ENCODE measurements around the gene ZNF613. TPM values are rescaled to one million over a fixed set of nuclear protein-coding genes. Genes with fewer than 3 reads are reported as not detected.

The ZNF613 gene
- 5.0 TPM for polyA plus RNA-seq (2013)

- Histone ChIP-seq H3K27me3 (replicated peaks in 2 of 5; ENCODE audit: control insufficient read depth in 4 of 5, insufficient read depth in 5 of 5, low read length in 4 of 5) (no peaks in the 10 kb centered on the region), H3K36me3 (ENCODE audit: control insufficient read depth in 4 of 4, insufficient read depth in 4 of 4, low read length in 3 of 4) (peaks cover 4 to 29% (median 18%) of the 10 kb centered on the region in 4 experiments), H3K9me3 (ENCODE audit: control extremely low read depth in 1 of 5, control insufficient read depth in 4 of 5, insufficient read depth in 2 of 5, low read depth in 1 of 5, low read length in 4 of 5) (peaks cover 18 to 50% (median 29%) of the 10 kb centered on the region in 5 experiments), H3K27ac (ENCODE audit: insufficient read depth in 1 of 2, low read depth in 1 of 2, low read length in 2 of 2, poor library complexity in 1 of 2, severe bottlenecking in 2 of 2) (peak within 1 kb of the TSS; percentile 84 to 90), H3K4me3 (ENCODE audit: control insufficient read depth in 1 of 7, extremely low read depth in 1 of 7, insufficient read depth in 4 of 7, low read depth in 2 of 7, low read length in 6 of 7) (peak within 1 kb of the TSS; percentile 66 to 100 (median 96)), H3K4me1 (ENCODE audit: control extremely low read depth in 1 of 4, control insufficient read depth in 4 of 4, insufficient read depth in 4 of 4, low read length in 3 of 4) (peaks cover 0 to 14% (median 8%) of the 10 kb centered on the region in 4 experiments)
- peak; percentile 95 to 97 (median 96) for DNase-seq
- POLR2A ChIA-PET: no interaction called here
- CTCF ChIA-PET: no interaction called here
- 0% methylated on average over 41 of the region's 52 CpGs for WGBS (ENCODE audit: insufficient coverage)
These were observed at the start of gene ZNF613 for GRCh38 chr19:51926784-51927741. TSS of gene ZNF613 (plus strand) at chr19:51927472. CDS start at chr19:51936221, 8,749 bp downstream.

- ChIA-PET CTCF (no interaction called here), POLR2A (no interaction called here)
- H3K27me3 ChIP-seq (replicated peaks in 2 of 5; ENCODE audit: control insufficient read depth in 4 of 5, insufficient read depth in 5 of 5, low read length in 4 of 5): no peaks in the 10 kb centered on the region
- H3K36me3 ChIP-seq (ENCODE audit: control insufficient read depth in 4 of 4, insufficient read depth in 4 of 4, low read length in 3 of 4): peaks cover 15 to 59% (median 33%) of the 10 kb centered on the region in 4 experiments
- no peak for DNase-seq
- H3K27ac ChIP-seq (ENCODE audit: insufficient read depth in 1 of 2, low read depth in 1 of 2, low read length in 2 of 2, poor library complexity in 1 of 2, severe bottlenecking in 2 of 2): no peak overlapping the region
- peaks cover 0 to 6% (median 0%) of the 10 kb centered on the region in 4 experiments for H3K4me1 ChIP-seq (ENCODE audit: control extremely low read depth in 1 of 4, control insufficient read depth in 4 of 4, insufficient read depth in 4 of 4, low read length in 3 of 4)
- peaks cover 2 to 80% (median 47%) of the 10 kb centered on the region in 5 experiments for H3K9me3 ChIP-seq (ENCODE audit: control extremely low read depth in 1 of 5, control insufficient read depth in 4 of 5, insufficient read depth in 2 of 5, low read depth in 1 of 5, low read length in 4 of 5)
- H3K4me3 ChIP-seq (ENCODE audit: control insufficient read depth in 1 of 7, extremely low read depth in 1 of 7, insufficient read depth in 4 of 7, low read depth in 2 of 7, low read length in 6 of 7): no peak overlapping the region
- WGBS (ENCODE audit: insufficient coverage): 96% methylated on average over 3 of the region's 3 CpGs
These were observed 44.8 kb upstream of the ZNF613 start for GRCh38 chr19:51882518-51882917.

- no peaks in the 10 kb centered on the region for H3K27me3 ChIP-seq (replicated peaks in 2 of 5; ENCODE audit: control insufficient read depth in 4 of 5, insufficient read depth in 5 of 5, low read length in 4 of 5)
- peaks cover 10 to 51% (median 30%) of the 10 kb centered on the region in 4 experiments for H3K36me3 ChIP-seq (ENCODE audit: control insufficient read depth in 4 of 4, insufficient read depth in 4 of 4, low read length in 3 of 4)
- H3K4me3 ChIP-seq (ENCODE audit: control insufficient read depth in 1 of 7, extremely low read depth in 1 of 7, insufficient read depth in 4 of 7, low read depth in 2 of 7, low read length in 6 of 7): no peak overlapping the region
- no peak overlapping the region for H3K27ac ChIP-seq (ENCODE audit: insufficient read depth in 1 of 2, low read depth in 1 of 2, low read length in 2 of 2, poor library complexity in 1 of 2, severe bottlenecking in 2 of 2)
- ChIA-PET POLR2A (interaction anchor here (0.6 kb wide), 1 partner anchor 30 kb away, joined by 4 read pairs; no protein-coding TSS in a partner anchor), CTCF (no interaction called here)
- H3K4me1 ChIP-seq (ENCODE audit: control extremely low read depth in 1 of 4, control insufficient read depth in 4 of 4, insufficient read depth in 4 of 4, low read length in 3 of 4): peaks cover 0 to 6% (median 0%) of the 10 kb centered on the region in 4 experiments
- DNase-seq: no peak
- 100% methylated on average over 1 of the region's 2 CpGs for WGBS (ENCODE audit: insufficient coverage)
- peaks cover 6 to 82% (median 56%) of the 10 kb centered on the region in 5 experiments for H3K9me3 ChIP-seq (ENCODE audit: control extremely low read depth in 1 of 5, control insufficient read depth in 4 of 5, insufficient read depth in 2 of 5, low read depth in 1 of 5, low read length in 4 of 5)
These were observed 42.6 kb upstream of the ZNF613 start for GRCh38 chr19:51884713-51885112.

GRCh38 chr19:51887522-51888498 lies 39.5 kb upstream of the ZNF613 start, which contains the start of gene ZNF577:
TSS of gene ZNF577 (minus strand) at chr19:51887951. CDS start at chr19:51880382, 7,569 bp downstream.
- POLR2A ChIA-PET: no interaction called here

GRCh38 chr19:51889934-51890333 lies 37.3 kb upstream of the ZNF613 start:
- peaks cover 17 to 82% (median 64%) of the 10 kb centered on the region in 5 experiments for H3K9me3 ChIP-seq (ENCODE audit: control extremely low read depth in 1 of 5, control insufficient read depth in 4 of 5, insufficient read depth in 2 of 5, low read depth in 1 of 5, low read length in 4 of 5)
- H3K4me1 ChIP-seq (ENCODE audit: control extremely low read depth in 1 of 4, control insufficient read depth in 4 of 4, insufficient read depth in 4 of 4, low read length in 3 of 4): peaks cover 0 to 6% (median 0%) of the 10 kb centered on the region in 4 experiments
- H3K27me3 ChIP-seq (replicated peaks in 2 of 5; ENCODE audit: control insufficient read depth in 4 of 5, insufficient read depth in 5 of 5, low read length in 4 of 5): no peaks in the 10 kb centered on the region
- peaks cover 31 to 72% (median 61%) of the 10 kb centered on the region in 4 experiments for H3K36me3 ChIP-seq (ENCODE audit: control insufficient read depth in 4 of 4, insufficient read depth in 4 of 4, low read length in 3 of 4)
- ChIA-PET POLR2A (no interaction called here), CTCF (no interaction called here)
- H3K4me3 ChIP-seq (ENCODE audit: control insufficient read depth in 1 of 7, extremely low read depth in 1 of 7, insufficient read depth in 4 of 7, low read depth in 2 of 7, low read length in 6 of 7): no peak overlapping the region
- H3K27ac ChIP-seq (ENCODE audit: insufficient read depth in 1 of 2, low read depth in 1 of 2, low read length in 2 of 2, poor library complexity in 1 of 2, severe bottlenecking in 2 of 2): no peak overlapping the region
- DNase-seq: peak in 1 of 3 donors; percentile 35

More at GRCh38 chr19:51887522-51888498, 39.5 kb upstream of the ZNF613 start, which contains the start of gene ZNF577:
- WGBS (ENCODE audit: insufficient coverage): 24% methylated on average over 55 of the region's 56 CpGs
- Histone ChIP-seq H3K27ac (ENCODE audit: insufficient read depth in 1 of 2, low read depth in 1 of 2, low read length in 2 of 2, poor library complexity in 1 of 2, severe bottlenecking in 2 of 2) (peak within 1 kb of the TSS in 1 of 2 experiments; percentile 69), H3K27me3 (replicated peaks in 2 of 5; ENCODE audit: control insufficient read depth in 4 of 5, insufficient read depth in 5 of 5, low read length in 4 of 5) (no peaks in the 10 kb centered on the region), H3K4me1 (ENCODE audit: control extremely low read depth in 1 of 4, control insufficient read depth in 4 of 4, insufficient read depth in 4 of 4, low read length in 3 of 4) (peaks cover 0 to 6% (median 0%) of the 10 kb centered on the region in 4 experiments), H3K4me3 (ENCODE audit: control insufficient read depth in 1 of 7, extremely low read depth in 1 of 7, insufficient read depth in 4 of 7, low read depth in 2 of 7, low read length in 6 of 7) (peak within 1 kb of the TSS in 6 of 7 experiments; percentile 61 to 85 (median 69)), H3K9me3 (ENCODE audit: control extremely low read depth in 1 of 5, control insufficient read depth in 4 of 5, insufficient read depth in 2 of 5, low read depth in 1 of 5, low read length in 4 of 5) (peaks cover 15 to 82% (median 57%) of the 10 kb centered on the region in 5 experiments), H3K36me3 (ENCODE audit: control insufficient read depth in 4 of 4, insufficient read depth in 4 of 4, low read length in 3 of 4) (peaks cover 24 to 59% (median 42%) of the 10 kb centered on the region in 4 experiments)
- DNase-seq: peak; percentile 71 to 95 (median 93)
- CTCF ChIA-PET: no interaction called here

GRCh38 chr19:51891193-51891747 lies 36.0 kb upstream of the ZNF613 start:
- Histone ChIP-seq H3K4me1 (ENCODE audit: control extremely low read depth in 1 of 4, control insufficient read depth in 4 of 4, insufficient read depth in 4 of 4, low read length in 3 of 4) (peaks cover 0 to 6% (median 0%) of the 10 kb centered on the region in 4 experiments), H3K27ac (ENCODE audit: insufficient read depth in 1 of 2, low read depth in 1 of 2, low read length in 2 of 2, poor library complexity in 1 of 2, severe bottlenecking in 2 of 2) (no peak overlapping the region), H3K9me3 (ENCODE audit: control extremely low read depth in 1 of 5, control insufficient read depth in 4 of 5, insufficient read depth in 2 of 5, low read depth in 1 of 5, low read length in 4 of 5) (peaks cover 20 to 82% (median 68%) of the 10 kb centered on the region in 5 experiments), H3K27me3 (replicated peaks in 2 of 5; ENCODE audit: control insufficient read depth in 4 of 5, insufficient read depth in 5 of 5, low read length in 4 of 5) (no peaks in the 10 kb centered on the region), H3K4me3 (ENCODE audit: control insufficient read depth in 1 of 7, extremely low read depth in 1 of 7, insufficient read depth in 4 of 7, low read depth in 2 of 7, low read length in 6 of 7) (peak overlapping the region in 2 of 7 experiments; percentile 3 to 21), H3K36me3 (ENCODE audit: control insufficient read depth in 4 of 4, insufficient read depth in 4 of 4, low read length in 3 of 4) (peaks cover 38 to 79% (median 67%) of the 10 kb centered on the region in 4 experiments)
- WGBS (ENCODE audit: insufficient coverage): 99% methylated on average over 8 of the region's 10 CpGs
- POLR2A ChIA-PET: no interaction called here
- CTCF ChIA-PET: no interaction called here
- DNase-seq: peak in 1 of 3 donors; percentile 23
